Measurements from ENCODE around the gene ARHGEF28.

- no peak for TF ChIP-seq CTCF (IDR thresholded peaks at IDR 0.05; ENCODE audit: poor library complexity)
- TF ChIP-seq EZH2phosphoT487 (IDR thresholded peaks at IDR 0.05; ENCODE audit: low read depth, severe bottlenecking, unreplicated experiment): no peak
- no peak for TF ChIP-seq EZH2 (IDR thresholded peaks at IDR 0.05; ENCODE audit: borderline replicate concordance)
Measured at GRCh38 chr5:73766902-73767301, 140.9 kb downstream of the ARHGEF28 start.
